ENCODE data around the gene DSCAM.
"Not testable (repeated sequence)": the region's sequence is repeated elsewhere in the genome, so short reads cannot be mapped to it uniquely, and the experiment has no call there.

DSCAM gene, protein sequence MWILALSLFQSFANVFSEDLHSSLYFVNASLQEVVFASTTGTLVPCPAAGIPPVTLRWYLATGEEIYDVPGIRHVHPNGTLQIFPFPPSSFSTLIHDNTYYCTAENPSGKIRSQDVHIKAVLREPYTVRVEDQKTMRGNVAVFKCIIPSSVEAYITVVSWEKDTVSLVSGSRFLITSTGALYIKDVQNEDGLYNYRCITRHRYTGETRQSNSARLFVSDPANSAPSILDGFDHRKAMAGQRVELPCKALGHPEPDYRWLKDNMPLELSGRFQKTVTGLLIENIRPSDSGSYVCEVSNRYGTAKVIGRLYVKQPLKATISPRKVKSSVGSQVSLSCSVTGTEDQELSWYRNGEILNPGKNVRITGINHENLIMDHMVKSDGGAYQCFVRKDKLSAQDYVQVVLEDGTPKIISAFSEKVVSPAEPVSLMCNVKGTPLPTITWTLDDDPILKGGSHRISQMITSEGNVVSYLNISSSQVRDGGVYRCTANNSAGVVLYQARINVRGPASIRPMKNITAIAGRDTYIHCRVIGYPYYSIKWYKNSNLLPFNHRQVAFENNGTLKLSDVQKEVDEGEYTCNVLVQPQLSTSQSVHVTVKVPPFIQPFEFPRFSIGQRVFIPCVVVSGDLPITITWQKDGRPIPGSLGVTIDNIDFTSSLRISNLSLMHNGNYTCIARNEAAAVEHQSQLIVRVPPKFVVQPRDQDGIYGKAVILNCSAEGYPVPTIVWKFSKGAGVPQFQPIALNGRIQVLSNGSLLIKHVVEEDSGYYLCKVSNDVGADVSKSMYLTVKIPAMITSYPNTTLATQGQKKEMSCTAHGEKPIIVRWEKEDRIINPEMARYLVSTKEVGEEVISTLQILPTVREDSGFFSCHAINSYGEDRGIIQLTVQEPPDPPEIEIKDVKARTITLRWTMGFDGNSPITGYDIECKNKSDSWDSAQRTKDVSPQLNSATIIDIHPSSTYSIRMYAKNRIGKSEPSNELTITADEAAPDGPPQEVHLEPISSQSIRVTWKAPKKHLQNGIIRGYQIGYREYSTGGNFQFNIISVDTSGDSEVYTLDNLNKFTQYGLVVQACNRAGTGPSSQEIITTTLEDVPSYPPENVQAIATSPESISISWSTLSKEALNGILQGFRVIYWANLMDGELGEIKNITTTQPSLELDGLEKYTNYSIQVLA (N-terminal part only)

DNA sequence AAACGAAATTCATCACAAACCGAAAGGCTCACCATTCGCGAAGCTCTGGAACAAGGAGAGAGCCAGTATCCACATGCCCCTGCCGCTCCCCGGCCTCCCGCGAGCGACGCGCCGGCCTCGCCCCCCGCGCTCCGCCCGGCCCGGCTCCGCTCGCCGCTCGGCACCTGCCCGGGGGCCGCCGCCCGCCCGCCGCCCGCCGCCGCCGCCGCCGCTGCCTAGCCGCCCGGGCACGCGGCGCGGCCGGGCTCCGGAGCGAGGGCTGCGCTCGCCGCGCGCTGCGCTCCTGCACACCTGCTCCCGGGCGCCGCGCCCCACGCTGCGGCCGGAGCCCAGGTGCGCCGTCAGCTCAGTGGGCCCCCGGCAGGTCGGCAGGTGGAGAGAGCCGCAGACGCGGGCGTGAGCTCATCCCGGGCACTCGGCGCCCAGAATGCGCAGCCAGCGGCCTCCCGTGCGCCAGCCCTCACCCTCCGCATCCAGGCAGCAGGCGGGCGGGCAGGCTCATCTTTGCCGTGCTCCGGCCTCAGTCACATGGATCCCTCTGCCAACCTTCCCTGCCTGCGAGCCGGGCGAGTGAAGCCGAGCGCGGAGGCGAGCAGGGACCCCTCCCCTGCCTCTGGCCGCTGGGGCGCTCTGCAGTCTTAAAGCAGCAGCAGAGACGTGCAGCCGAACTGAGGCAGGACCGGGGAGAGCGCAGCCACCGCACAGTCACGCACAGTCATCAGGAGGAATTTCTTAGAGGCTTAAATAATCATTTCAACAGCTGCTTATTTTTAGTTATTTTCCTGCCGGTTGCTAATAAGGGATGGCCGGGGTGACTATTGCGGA lies at the start of gene DSCAM:
Gene DSCAM, minus strand, starts transcription at position 572 of the 825 bp plus-strand sequence. Its CDS starts 497 bp downstream, at position 75.
- DNase-seq: no peak

GRCh38 chr21:40895697-40896096 lies 48.7 kb upstream of the DSCAM start:
- DNase-seq: not testable (repeated sequence)

GRCh38 chr21:40886931-40887330 lies 40.0 kb upstream of the DSCAM start:
- no peak for DNase-seq

DNA sequence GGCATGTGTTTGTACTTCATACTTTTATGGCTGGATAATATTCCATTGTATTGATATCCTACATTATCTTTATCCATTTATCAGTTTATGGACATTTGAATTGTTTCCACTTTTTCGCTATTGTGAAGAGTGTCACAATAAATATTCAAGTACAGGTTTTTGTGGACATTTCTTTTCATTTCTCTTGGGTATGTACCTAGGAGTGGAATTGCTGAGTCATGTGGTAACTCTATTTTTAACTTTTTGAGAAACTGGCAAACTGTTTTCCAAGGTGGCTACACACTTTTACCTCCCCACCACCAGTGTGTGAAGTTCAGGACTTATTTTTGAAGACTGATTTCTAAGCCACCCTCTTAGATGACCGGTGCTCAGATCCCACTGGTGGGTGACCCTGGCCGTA lies 39.0 kb upstream of the DSCAM start:
- DNase-seq: no peak

DNA sequence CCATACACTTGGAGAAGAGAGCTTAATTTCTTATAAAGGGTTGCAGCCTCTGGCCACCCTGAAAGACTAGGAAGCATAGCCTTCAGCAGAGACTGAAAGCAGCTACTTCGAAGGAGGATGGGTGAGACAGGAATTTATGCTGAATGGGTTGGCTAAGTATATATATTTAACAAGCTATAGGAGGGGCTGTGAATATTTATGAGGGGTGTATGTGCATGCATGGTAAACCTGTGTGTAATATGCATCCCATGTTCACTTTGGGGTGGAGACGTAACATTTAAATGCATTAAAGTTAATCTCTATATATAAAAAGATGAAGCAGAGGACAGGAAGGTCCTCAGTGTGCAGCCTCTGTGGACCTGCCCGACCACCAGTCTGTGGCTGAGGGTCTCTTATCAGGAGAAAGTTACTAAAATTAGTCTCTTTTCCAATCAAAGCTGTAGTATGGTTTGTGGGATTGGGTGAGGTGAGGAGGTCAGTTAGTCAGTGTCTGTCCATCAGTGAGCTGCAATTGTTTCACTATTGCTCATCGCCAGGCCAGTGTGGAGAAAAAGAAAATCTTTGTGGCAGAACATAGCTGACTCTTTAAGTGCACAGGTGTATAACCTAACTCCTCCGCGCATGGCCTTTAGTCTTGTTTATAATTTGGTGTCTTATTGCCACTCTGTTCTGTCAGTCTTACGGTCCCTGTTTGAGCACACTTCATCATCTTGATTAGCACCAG lies 35.4 kb upstream of the DSCAM start:
- no peak for DNase-seq

DNA sequence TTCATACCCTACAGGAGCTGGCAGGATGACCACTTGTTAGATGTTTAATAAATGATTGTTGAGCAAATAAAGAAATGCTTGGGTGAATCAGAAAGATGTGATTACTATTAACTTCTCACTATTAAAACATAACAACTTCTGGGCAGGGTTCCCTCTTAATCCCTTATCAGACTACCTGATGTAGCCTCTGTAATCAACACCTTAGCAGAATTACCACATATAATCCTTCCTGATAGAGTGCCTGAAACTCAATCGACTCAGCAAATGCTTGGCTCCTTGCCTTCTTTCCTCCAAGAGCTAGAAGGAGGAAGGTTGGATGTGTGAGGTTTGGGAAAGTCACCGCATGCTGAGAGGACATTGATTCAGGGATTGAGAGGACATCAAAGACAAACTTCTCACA lies 34.8 kb upstream of the DSCAM start:
- DNase-seq: no peak

GRCh38 chr21:40871099-40871498 lies 24.1 kb upstream of the DSCAM start:
- DNase-seq: no peak

DNA sequence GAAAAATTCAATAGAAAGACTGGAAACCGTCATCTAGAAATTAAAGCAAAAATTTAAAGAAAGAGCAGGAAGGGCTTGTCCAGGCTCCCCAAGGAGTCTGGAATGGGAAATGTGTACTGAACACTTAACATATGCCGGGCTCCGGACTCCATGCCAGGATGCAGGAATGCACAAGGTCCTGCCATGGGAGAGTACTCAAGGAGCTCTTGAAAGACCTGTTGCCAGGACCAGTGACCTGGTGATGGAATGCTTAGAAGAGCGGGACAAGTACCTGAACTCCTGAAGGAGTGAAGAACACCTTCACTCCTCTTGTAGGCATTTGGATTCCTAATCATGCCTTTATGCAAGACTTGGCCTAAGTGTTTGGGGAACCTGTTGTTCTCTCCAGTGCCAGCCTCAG lies 16.9 kb upstream of the DSCAM start:
- DNase-seq: no peak

DNA sequence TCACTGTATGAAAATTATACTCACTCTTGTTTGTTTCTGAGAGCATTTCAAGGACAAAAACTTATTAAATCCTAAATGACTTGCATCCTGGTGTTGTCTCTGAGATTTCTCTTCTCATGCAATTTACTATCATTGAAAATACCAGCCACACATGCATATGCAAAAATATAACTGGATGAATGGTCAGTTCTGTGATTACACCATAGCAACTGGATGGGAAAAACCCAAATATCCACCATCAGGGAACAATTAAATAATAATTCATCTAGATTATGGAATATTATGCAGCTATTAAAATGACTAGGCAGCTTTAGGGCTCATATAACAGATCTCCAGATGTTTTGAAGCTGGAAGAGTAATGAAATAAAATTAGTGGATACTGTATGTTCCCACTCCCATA lies 11.6 kb upstream of the DSCAM start:
- DNase-seq: no peak

DNA sequence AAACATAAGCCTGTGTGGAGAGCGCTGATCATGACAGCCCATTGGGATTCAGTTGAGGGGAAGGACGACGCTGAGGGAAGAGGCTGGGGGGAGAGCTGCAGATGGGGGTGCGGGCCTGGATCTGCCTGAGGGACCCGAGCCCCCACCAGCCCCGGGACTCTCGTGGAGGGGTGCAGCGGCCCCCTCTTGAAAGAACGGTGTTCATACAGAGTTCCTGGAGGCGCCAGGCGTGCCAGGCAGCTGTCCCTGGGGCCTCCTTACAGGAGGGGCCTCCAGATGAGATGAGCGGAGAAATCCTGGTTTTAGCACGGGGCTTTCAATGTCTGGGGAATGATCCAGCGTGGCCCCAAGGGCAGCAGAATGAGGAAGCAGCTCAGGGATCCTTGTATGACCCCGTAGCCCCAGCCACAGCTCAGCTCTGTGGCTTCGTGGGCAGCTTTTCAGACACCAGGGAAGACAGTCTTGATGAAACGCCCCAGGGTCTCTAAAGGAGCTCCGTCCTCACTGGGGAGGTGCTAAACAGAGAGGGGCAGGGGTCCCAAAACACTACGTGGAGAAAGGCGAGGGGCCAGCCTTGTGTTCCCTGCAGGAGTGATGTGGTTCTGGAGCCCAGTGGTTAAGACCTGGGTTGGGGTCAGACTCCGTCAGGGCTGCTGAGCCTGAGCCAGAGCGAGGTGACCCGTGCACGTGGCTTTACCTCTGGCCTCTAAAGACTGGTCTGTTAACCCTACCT lies 7.2 kb upstream of the DSCAM start:
- no peak for DNase-seq

- DNase-seq: no peak
These were observed 5.6 kb upstream of the DSCAM start for GRCh38 chr21:40852563-40852962.

DNA sequence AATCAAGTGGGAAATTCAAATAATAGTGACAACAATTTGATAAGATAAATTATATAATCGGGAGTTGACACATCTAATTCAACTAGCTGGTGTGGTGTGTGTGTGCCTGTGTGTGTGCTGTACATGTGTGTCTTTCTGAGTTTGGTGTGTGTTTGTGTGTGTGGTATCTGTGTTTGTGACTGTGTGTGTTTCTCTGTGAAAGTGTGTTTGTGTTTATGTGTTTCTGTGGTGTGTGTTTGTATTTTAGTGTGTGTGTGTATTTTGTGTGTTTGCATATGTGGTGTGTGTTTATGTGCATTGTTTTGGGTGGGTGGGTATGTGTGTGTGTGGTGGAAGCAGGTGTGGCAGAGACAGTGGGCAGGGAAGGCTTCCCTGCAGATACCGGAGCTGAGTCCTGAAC lies 4.8 kb upstream of the DSCAM start:
- DNase-seq: no peak

GRCh38 chr21:40850071-40850470 lies 3.1 kb upstream of the DSCAM start:
- DNase-seq: no peak

DNA sequence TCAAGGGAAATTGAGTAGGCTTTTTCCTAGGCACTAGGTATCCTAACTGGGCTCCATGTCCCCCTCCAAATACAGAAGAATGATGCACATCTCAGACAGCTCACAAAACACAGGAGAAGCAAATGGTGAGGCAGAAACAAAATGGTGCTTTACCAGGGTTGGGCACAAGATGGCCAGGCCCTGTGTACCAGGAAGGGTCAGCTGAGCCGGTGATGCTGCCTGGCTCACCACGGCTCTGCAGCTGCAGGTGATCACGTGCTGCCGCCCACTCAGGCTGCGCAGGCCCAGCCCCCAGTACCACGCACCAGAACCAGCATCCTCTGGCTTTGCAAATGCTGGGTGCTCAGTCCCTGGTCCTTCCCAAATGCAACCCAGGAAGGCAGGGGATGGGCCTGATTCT lies 993 bp upstream of the DSCAM start:
- DNase-seq: no peak

DNA sequence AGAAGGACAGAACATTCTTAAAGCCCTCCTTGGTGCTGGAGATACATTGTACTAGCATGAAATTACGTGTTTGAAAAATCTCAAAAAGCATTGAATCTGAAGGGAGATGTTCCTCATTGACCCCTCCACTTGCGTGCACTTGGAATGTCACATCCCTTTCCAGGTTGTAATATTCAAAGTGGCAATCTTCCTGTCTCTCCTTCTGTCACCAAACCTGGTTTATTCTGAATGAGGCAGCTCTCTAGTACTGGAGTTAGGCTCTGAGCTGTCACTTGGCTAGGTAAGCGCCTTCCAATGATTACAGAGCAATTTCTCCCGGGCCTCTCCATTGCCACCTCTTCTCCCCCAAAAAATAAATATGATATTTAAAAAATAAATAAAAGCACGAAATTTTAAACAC lies 855 bp downstream of the DSCAM start:
- DNase-seq: no peak

DNA sequence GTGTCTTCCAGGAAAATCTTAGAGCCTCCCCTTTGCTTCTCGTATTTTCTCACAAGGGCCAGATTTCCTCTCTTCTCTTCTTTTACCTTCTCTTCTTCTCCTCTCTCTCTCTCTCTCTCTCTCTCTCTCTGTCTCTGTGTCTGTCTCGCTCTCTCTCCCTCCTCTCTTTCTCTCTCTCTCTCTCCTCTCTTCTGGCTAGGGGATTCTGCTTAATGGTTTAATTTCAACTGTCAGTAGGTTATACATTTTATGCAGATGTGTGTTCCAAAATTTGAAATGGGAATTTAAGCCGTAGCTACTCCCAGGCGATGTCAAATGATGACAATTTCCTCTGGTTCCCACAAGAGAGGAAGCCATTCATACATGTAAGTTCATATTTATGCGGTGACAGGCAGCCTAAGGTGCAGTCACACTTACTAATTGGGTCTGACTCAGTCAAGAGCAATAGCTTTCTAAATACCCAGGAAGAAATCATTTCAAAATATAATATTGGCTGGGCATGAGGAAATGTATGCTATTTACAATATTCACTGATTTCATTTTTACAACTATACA lies 1.4 kb downstream of the DSCAM start:
- no peak for DNase-seq

DNA sequence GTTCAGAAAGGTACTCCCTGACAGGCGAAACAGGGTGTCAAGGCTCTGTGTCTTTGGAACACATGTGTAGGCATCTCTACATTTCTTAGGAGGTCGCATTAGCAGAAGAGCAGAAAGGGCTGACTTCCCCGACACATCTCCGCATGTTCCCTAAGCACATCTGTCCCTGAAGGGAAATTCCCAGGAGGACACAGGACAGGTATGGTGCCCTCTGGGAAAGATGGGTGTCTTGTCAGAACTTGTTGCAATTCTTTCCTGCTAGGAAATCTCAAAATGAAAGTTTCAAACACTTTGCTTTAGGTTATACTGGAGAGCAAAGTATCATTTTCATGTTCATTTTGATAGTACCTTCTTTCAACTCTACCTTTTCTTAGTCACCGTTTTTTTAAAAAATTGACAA lies 2.0 kb downstream of the DSCAM start:
- DNase-seq: no peak

- no peak for DNase-seq
These were observed 4.8 kb downstream of the DSCAM start for GRCh38 chr21:40842197-40842552.

DNA sequence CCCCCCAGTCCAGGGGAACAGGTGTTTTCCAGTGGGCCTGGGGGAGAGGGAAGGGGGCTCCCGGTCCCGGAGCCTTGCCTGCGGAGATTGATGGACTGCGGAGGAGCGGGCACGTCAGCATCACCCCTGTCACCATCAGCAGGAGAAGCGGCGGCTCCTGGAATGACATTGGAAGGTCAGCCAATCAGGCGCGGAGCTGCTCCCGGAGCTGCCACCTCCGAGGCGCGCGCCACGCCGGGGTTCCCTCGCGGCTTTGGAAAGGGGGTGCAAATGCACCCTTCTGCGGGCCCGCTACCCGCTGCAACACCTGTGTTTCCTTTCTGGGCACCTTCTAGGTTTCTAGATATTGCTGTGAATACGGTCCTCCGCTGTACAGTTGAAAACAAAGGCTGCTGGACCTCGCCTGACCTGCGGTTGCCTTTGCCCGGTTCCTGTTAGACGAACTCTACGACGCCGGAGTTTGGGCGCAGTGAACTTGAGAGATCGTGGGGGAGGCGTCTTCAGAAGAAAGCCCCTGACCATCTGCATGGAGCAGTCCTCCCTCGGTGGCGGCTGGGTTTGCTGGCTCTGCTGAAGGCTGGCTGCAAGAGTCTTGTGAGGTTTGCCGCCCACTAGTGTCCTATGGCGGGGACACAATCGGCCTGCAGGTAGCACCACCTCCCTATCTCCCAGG lies 5.3 kb downstream of the DSCAM start:
- DNase-seq: no peak

GRCh38 chr21:40840401-40841125 lies 6.4 kb downstream of the DSCAM start:
- no peak for DNase-seq
